Measurements from ENCODE around the gene PRLR. TPM values are rescaled to one million over a fixed set of nuclear protein-coding genes. Genes with fewer than 3 reads are reported as not detected.

The PRLR gene
- total and polyA plus RNA-seq, 10 donors = 0.02 to 0.82 (median 0.26) TPM

DNA sequence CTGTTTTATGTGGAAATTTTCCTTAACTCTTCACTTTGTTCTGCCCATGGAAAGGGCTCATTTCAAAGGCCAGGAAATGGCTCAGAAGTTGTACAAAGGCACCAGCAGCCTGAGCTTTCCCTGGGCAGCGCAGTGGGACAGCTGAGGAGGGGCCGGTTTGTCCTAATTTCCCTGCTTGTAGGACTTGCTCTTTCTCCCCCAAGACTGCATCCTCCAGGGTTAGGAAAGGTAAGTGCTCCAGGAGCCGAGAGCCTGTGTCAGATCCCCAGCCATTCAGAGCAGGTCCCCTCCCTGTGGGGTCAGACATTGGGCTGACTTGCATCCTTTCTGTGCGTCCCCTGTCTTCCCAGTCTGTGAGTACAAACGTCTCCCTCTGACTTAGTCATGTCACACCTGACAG, 226.1 kb downstream of the PRLR start:
- Histone ChIP-seq H3K27me3 (replicated peaks in 1 of 7) (peaks cover 0 to 31% (median 0%) of the 10 kb centered on the region in 7 donors), H3K27ac (no peak overlapping the region), H3K36me3 (no peaks in the 10 kb centered on the region), H3K4me3 (no peak overlapping the region), H3K4me1 (peaks cover 0 to 6% (median 0%) of the 10 kb centered on the region in 6 donors), H3K9me3 (no peaks in the 10 kb centered on the region)
- WGBS, 5 donors = 67 to 80% (median 76%) methylated on average over 5 of the region's 5 CpGs
- no peak for TF ChIP-seq POLR2A (IDR thresholded peaks at IDR 0.05)
- no peak for TF ChIP-seq POLR2AphosphoS5 (IDR thresholded peaks at IDR 0.05)
- TF ChIP-seq, protein P1, sequence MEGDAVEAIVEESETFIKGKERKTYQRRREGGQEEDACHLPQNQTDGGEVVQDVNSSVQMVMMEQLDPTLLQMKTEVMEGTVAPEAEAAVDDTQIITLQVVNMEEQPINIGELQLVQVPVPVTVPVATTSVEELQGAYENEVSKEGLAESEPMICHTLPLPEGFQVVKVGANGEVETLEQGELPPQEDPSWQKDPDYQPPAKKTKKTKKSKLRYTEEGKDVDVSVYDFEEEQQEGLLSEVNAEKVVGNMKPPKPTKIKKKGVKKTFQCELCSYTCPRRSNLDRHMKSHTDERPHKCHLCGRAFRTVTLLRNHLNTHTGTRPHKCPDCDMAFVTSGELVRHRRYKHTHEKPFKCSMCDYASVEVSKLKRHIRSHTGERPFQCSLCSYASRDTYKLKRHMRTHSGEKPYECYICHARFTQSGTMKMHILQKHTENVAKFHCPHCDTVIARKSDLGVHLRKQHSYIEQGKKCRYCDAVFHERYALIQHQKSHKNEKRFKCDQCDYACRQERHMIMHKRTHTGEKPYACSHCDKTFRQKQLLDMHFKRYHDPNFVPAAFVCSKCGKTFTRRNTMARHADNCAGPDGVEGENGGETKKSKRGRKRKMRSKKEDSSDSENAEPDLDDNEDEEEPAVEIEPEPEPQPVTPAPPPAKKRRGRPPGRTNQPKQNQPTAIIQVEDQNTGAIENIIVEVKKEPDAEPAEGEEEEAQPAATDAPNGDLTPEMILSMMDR (IDR thresholded peaks at IDR 0.05 in 8 of 11, conservative IDR thresholded peaks at IDR 0.05 in 3 of 11) = no peak
- intact Hi-C loops (cut with DNase I; ENCODE audit: low total_unique reads) = loop anchor here (5.0 kb wide), 1 partner anchor 532 kb away; no protein-coding TSS in a partner anchor
- DNase-seq = no peak

DNA sequence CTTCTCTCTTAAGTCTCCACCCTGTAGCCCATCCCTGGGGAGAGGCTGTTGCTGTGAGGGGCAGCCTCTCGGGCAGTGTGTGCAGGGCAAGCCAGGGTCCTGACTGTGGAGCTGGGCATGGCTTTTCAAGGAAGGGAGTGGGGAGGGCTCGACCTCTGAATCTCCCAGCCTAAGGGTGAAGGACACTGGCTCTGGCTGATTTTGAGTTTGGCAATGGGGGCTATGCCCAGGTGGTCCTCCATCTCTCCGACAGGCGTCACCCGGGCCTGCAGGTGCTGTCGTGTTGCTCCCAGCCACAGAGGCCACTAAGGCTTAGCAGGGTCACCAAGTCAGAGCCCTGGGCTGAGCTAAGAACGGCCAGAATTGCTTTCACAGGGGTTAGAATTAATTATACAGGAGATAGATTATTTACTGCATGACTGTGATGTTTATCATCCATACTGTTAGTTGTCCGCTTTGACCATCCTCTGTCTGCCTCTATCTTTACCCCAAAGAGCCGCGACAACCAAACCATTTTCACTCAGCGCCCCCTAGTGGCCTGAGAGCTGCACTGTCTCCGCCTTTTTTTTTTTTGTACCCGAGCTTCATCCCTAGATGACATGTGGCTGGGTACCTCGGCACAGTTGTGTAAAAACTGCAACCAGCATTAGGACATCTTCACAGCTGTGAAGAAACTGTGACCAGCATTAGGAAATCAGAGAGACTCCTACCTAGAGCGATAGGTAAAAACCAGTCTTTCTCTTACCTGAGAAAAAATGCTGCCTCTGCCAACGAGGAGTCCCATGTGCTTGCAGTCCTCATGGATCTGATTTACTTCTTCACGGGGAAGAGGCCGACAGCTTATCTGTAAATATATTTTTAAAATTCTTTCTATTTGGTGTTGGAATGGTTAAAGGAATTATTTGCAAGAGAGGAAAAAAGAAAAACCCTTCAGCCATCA, 227.0 kb downstream of the PRLR start:
- Histone ChIP-seq H3K9me3 (no peaks in the 10 kb centered on the region), H3K27ac (no peak overlapping the region), H3K4me1 (peaks cover 0 to 6% (median 0%) of the 10 kb centered on the region in 6 donors), H3K4me3 (no peak overlapping the region), H3K36me3 (no peaks in the 10 kb centered on the region), H3K27me3 (replicated peaks in 1 of 7) (peaks cover 0 to 31% (median 0%) of the 10 kb centered on the region in 7 donors)
- intact Hi-C loops (cut with DNase I; ENCODE audit: low total_unique reads) = loop anchor here (5.0 kb wide), 1 partner anchor 531 kb away; no protein-coding TSS in a partner anchor
- WGBS, 5 donors = 45 to 55% (median 48%) methylated on average over 18 of the region's 18 CpGs
- no peak for DNase-seq
- TF ChIP-seq, protein P1 (IDR thresholded peaks at IDR 0.05 in 8 of 11, conservative IDR thresholded peaks at IDR 0.05 in 3 of 11) = peak; percentile 45 to 77 (median 67)
- TF ChIP-seq POLR2AphosphoS5 (IDR thresholded peaks at IDR 0.05) = no peak

- Histone ChIP-seq H3K9me3 (no peaks in the 10 kb centered on the region), H3K27ac (no peak overlapping the region), H3K27me3 (replicated peaks in 1 of 7) (peaks cover 0 to 31% (median 0%) of the 10 kb centered on the region in 7 donors), H3K4me1 (peaks cover 0 to 6% (median 0%) of the 10 kb centered on the region in 6 donors), H3K4me3 (no peak overlapping the region), H3K36me3 (no peaks in the 10 kb centered on the region)
- no peak for TF ChIP-seq POLR2AphosphoS5 (IDR thresholded peaks at IDR 0.05)
- no peak for TF ChIP-seq POLR2A (IDR thresholded peaks at IDR 0.05)
- TF ChIP-seq, protein P1 (IDR thresholded peaks at IDR 0.05 in 8 of 11, conservative IDR thresholded peaks at IDR 0.05 in 3 of 11) = no peak
- intact Hi-C loops (cut with DNase I; ENCODE audit: low total_unique reads) = loop anchor here (5.0 kb wide), 1 partner anchor 530 kb away; no protein-coding TSS in a partner anchor
- no peak for DNase-seq
- 94 to 97% (median 95%) methylated on average over 6 of the region's 6 CpGs for WGBS, 5 donors
Measured at GRCh38 chr5:35002459-35002858, 227.8 kb downstream of the PRLR start.

DNA sequence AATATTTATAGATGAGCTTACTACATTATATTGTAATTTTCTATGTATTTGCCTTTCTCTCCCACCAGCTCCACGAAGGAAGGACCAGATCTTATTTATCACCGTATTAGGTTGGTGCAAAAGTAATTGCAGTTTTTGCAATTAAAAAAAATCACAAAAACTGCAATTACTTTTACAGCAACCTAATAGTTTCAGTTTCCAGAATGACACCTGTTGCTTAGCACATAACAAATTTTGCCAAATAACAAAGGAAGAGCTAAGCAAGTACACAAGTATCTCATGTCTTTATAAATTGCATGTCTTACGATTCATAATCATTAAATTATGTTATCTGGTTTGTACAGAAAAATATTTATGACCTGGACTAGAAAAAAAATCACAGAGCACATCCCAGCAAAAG, 228.4 kb downstream of the PRLR start:
- H3K4me1 ChIP-seq = peaks cover 0 to 6% (median 0%) of the 10 kb centered on the region in 6 donors
- H3K27me3 ChIP-seq (replicated peaks in 1 of 7) = peaks cover 0 to 36% (median 0%) of the 10 kb centered on the region in 7 donors
- no peak for DNase-seq
- H3K27ac ChIP-seq = no peak overlapping the region
- H3K36me3 ChIP-seq = no peaks in the 10 kb centered on the region
- TF ChIP-seq, protein P1 (IDR thresholded peaks at IDR 0.05 in 8 of 11, conservative IDR thresholded peaks at IDR 0.05 in 3 of 11) = no peak
- no peak for TF ChIP-seq POLR2AphosphoS5 (IDR thresholded peaks at IDR 0.05)
- no peak for TF ChIP-seq POLR2A (IDR thresholded peaks at IDR 0.05)
- no peak overlapping the region for H3K4me3 ChIP-seq
- intact Hi-C loops (cut with DNase I; ENCODE audit: low total_unique reads) = loop anchor here (5.0 kb wide), 1 partner anchor 530 kb away; no protein-coding TSS in a partner anchor
- no peaks in the 10 kb centered on the region for H3K9me3 ChIP-seq
- WGBS, 5 donors = 71 to 90% (median 80%) methylated on average over 3 of the region's 3 CpGs
